SK-N-SH treated with all-trans-retinoic acid at 6 μM for 48 hours (cell line): ENCODE data around the gene OR51A7.

ENCODE experiments used
- ATAC-seq: fragments of 200-7000 bp; cut with Tn5 transposase; 3 replicates; pipeline ENCODE4 v1.9.1; 2020; ENCODE audit warnings: mild to moderate bottlenecking, moderate library complexity
- ARNTL ChIP-seq: fragments of 450-650 bp; formaldehyde crosslinking; IDR thresholded peaks from 2 replicates; pipeline ENCODE4 v1.5.0; 2020; ENCODE audit warnings: low read depth, mild to moderate bottlenecking, moderate library complexity, borderline replicate concordance
- BACH2 ChIP-seq: fragments of 250-450 bp; sonication (Bioruptor Pico); IDR thresholded peaks from 2 replicates; pipeline ENCODE4 v1.9.0; 2021; ENCODE audit warnings: mild to moderate bottlenecking, borderline replicate concordance
- CREB5 ChIP-seq: fragments of 250-450 bp; sonication (Bioruptor Pico); IDR thresholded peaks from 2 replicates; pipeline ENCODE4 v1.5.1; 2020; ENCODE audit warnings: low read depth, mild to moderate bottlenecking, moderate library complexity
- CSDC2 ChIP-seq: fragments of 250-450 bp; sonication (Bioruptor Pico); IDR thresholded peaks from 2 replicates; pipeline ENCODE4 v1.5.0; 2020; ENCODE audit warnings: mild to moderate bottlenecking, moderate library complexity
- CSRNP3 ChIP-seq: fragments of 250-450 bp; sonication (Bioruptor Pico); IDR thresholded peaks from 2 replicates; pipeline ENCODE4 v1.5.1; 2021; ENCODE audit warnings: mild to moderate bottlenecking, moderate library complexity
- ESRRG ChIP-seq: fragments of 250-450 bp; sonication (Bioruptor Pico); IDR thresholded peaks from 2 replicates; pipeline ENCODE4 v1.6.1; 2021; ENCODE audit warnings: mild to moderate bottlenecking
- ISL1 ChIP-seq: fragments of 250-450 bp; sonication (Bioruptor Pico); IDR thresholded peaks from 2 replicates; pipeline ENCODE4 v2.1.2; 2022; ENCODE audit warnings: mild to moderate bottlenecking, moderate library complexity
- OSR1 ChIP-seq: fragments of 250-450 bp; sonication (Bioruptor Pico); IDR thresholded peaks from 2 replicates; pipeline ENCODE4 v1.8.0; 2022; ENCODE audit warnings: moderate library complexity, mild to moderate bottlenecking, inconsistent platforms
- PATZ1 ChIP-seq: fragments of 250-450 bp; sonication (Bioruptor Pico); IDR thresholded peaks from 2 replicates; pipeline ENCODE4 v1.8.0; 2020; ENCODE audit warnings: mild to moderate bottlenecking, moderate library complexity, borderline replicate concordance
- POU6F1 ChIP-seq: fragments of 250-450 bp; sonication (Bioruptor Pico); IDR thresholded peaks from 2 replicates; pipeline ENCODE4 v1.8.0; 2021; ENCODE audit warnings: low read depth, mild to moderate bottlenecking, moderate library complexity, borderline replicate concordance
- PPARA ChIP-seq: fragments of 250-450 bp; sonication (Bioruptor Pico); IDR thresholded peaks from 2 replicates; pipeline ENCODE4 v1.5.0; 2020; ENCODE audit warnings: mild to moderate bottlenecking, borderline replicate concordance
- RARB ChIP-seq: fragments of 250-450 bp; sonication (Bioruptor Pico); IDR thresholded peaks from 2 replicates; pipeline ENCODE4 v1.8.0; 2021; ENCODE audit warnings: mild to moderate bottlenecking, moderate library complexity
- SNAI2 ChIP-seq: fragments of 250-450 bp; sonication (Bioruptor Pico); IDR thresholded peaks from 2 replicates; pipeline ENCODE4 v1.5.0; 2020; ENCODE audit warnings: mild to moderate bottlenecking, moderate library complexity
- TCF4 ChIP-seq: fragments of 250-450 bp; sonication (Bioruptor Pico); IDR thresholded peaks from 2 replicates; pipeline ENCODE4 v1.8.0; 2021; ENCODE audit warnings: mild to moderate bottlenecking, moderate library complexity, borderline replicate concordance
- TSHZ2 ChIP-seq: fragments of 250-450 bp; sonication (Bioruptor Pico); IDR thresholded peaks from 2 replicates; pipeline ENCODE4 v1.5.0; 2020; ENCODE audit warnings: mild to moderate bottlenecking, moderate library complexity
- ZC3H10 ChIP-seq: fragments of 250-450 bp; sonication (Bioruptor Pico); IDR thresholded peaks from 2 replicates; pipeline ENCODE4 v1.5.1; 2021; ENCODE audit warnings: mild to moderate bottlenecking, moderate library complexity
- ZFP3 ChIP-seq: fragments of 250-450 bp; sonication (Bioruptor Pico); IDR thresholded peaks from 2 replicates; pipeline ENCODE4 v1.5.0; 2020; ENCODE audit warnings: mild to moderate bottlenecking, moderate library complexity
- ZFP30 ChIP-seq: fragments of 450-650 bp; formaldehyde crosslinking; IDR thresholded peaks from 2 replicates; pipeline ENCODE4 v1.5.0; 2022; ENCODE audit warnings: mild to moderate bottlenecking, moderate library complexity
- ZNF565 ChIP-seq: fragments of 450-650 bp; formaldehyde crosslinking; conservative IDR thresholded peaks from 2 replicates; pipeline ENCODE4 v1.5.0; 2020; ENCODE audit warnings: low read depth, mild to moderate bottlenecking, moderate library complexity
- ZNF70 ChIP-seq: fragments of 450-650 bp; formaldehyde crosslinking; IDR thresholded peaks from 2 replicates; pipeline ENCODE4 v1.5.0; 2020; ENCODE audit warnings: mild to moderate bottlenecking, moderate library complexity
- ZNF8 ChIP-seq: fragments of 450-650 bp; formaldehyde crosslinking; IDR thresholded peaks from 2 replicates; pipeline ENCODE4 v1.5.0; 2020; ENCODE audit warnings: mild to moderate bottlenecking, moderate library complexity

OR51A7 gene

GRCh38 chr11:4884361-4884760 is 19.2 kb upstream of the OR51A7 start:
- no peak for TF ChIP-seq PPARA (CRISPR knock-in tag)
- TF ChIP-seq ZC3H10 (CRISPR knock-in tag): no peak
- TF ChIP-seq ZNF70 (CRISPR knock-in tag): no peak
- TF ChIP-seq ZFP30 (CRISPR knock-in tag): no peak
- TF ChIP-seq TSHZ2 (CRISPR knock-in tag): no peak
- no peak for TF ChIP-seq RARB (CRISPR knock-in tag)
- TF ChIP-seq PATZ1 (CRISPR knock-in tag): no peak
- no peak for TF ChIP-seq ZFP3
- no peak for TF ChIP-seq ZNF565 (CRISPR knock-in tag)
- TF ChIP-seq CSRNP3: no peak
- no peak for TF ChIP-seq TCF4 (CRISPR knock-in tag)
- TF ChIP-seq ISL1 (CRISPR knock-in tag): no peak
- TF ChIP-seq OSR1 (CRISPR knock-in tag): no peak
- ATAC-seq: no peak

GRCh38 chr11:4886186-4886585 is 17.4 kb upstream of the OR51A7 start:
- ATAC-seq: no peak
- no peak for TF ChIP-seq BACH2 (CRISPR knock-in tag)
- TF ChIP-seq POU6F1: no peak
- no peak for TF ChIP-seq SNAI2 (CRISPR knock-in tag)
- TF ChIP-seq ZFP30 (CRISPR knock-in tag): no peak
- no peak for TF ChIP-seq ZFP3
- no peak for TF ChIP-seq ZNF8
- TF ChIP-seq ZNF70 (CRISPR knock-in tag): no peak
- TF ChIP-seq ARNTL (CRISPR knock-in tag): no peak
- no peak for TF ChIP-seq ISL1 (CRISPR knock-in tag)
- TF ChIP-seq TCF4 (CRISPR knock-in tag): no peak
- no peak for TF ChIP-seq PATZ1 (CRISPR knock-in tag)
- no peak for TF ChIP-seq PPARA (CRISPR knock-in tag)
- no peak for TF ChIP-seq ZNF565 (CRISPR knock-in tag)
- no peak for TF ChIP-seq RARB (CRISPR knock-in tag)
- TF ChIP-seq CSDC2 (CRISPR knock-in tag): no peak
- TF ChIP-seq ZC3H10 (CRISPR knock-in tag): no peak
- TF ChIP-seq CREB5 (CRISPR knock-in tag): no peak
- no peak for TF ChIP-seq ESRRG (CRISPR knock-in tag)
- no peak for TF ChIP-seq TSHZ2 (CRISPR knock-in tag)
